ENCODE results near the gene C3orf20.
"Not testable (repeated sequence)": the region's sequence is repeated elsewhere in the genome, so short reads cannot be mapped to it uniquely, and the experiment has no call there.

The C3orf20 gene

DNA sequence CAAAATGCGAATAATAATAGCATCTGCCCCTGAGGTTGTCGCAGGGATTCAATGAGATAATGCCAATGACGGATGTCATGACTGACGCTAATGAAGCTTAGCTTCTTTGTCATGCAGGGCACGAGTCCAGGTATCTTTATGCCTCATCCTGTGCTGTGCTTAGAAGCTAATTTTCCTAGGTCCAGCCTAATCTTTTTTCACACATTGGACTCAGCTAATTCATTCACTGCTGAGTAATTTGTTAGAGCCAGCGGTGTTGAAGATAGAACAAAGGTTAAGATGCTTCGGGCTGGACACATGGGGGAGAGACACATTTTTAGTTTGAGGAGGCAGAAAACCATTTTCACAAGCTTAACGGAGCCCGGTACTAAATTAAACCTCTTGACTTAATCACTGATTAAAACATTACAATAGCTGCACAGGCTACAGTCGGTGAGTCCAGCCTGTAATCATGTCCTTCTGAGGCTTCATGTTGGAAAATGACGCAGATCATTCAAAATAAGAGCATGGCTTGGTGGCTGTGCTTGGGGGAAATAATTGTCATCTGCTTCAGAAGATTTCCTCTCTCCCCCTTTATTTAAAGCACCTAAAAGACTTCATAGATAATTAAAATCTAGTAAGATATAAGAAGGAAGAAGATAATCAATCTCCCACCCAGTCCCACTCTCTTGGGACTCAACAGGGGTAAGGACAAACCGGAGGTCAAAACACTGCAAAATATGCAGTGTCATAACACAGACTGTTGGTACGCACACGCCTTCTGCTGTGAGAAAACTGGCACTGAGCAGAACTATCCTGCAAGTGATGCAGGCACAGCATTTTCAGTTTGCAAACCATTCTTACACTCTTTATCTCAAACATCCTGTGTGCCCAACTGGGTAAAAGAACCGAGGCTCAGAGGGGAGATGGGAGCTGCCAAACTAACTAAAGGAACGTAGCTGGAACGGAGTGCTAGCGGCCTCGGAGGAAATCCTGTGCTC, 26.7 kb upstream of the C3orf20 start:
- Histone ChIP-seq H3K4me1 (ENCODE audit: control extremely low read depth in 1 of 4, control insufficient read depth in 4 of 4, insufficient read depth in 4 of 4, low read length in 3 of 4) (peaks cover 9 to 45% (median 22%) of the 10 kb centered on the region in 4 experiments), H3K4me3 (ENCODE audit: control insufficient read depth in 1 of 7, extremely low read depth in 1 of 7, insufficient read depth in 4 of 7, low read depth in 2 of 7, low read length in 6 of 7) (peak overlapping the region in 4 of 7 experiments; percentile 32 to 54 (median 44)), H3K36me3 (ENCODE audit: control insufficient read depth in 4 of 4, insufficient read depth in 4 of 4, low read length in 3 of 4) (no peaks in the 10 kb centered on the region), H3K9me3 (ENCODE audit: control extremely low read depth in 1 of 5, control insufficient read depth in 4 of 5, insufficient read depth in 2 of 5, low read depth in 1 of 5, low read length in 4 of 5) (no peaks in the 10 kb centered on the region), H3K27ac (ENCODE audit: insufficient read depth in 1 of 2, low read depth in 1 of 2, low read length in 2 of 2, poor library complexity in 1 of 2, severe bottlenecking in 2 of 2) (peak overlapping the region; percentile 52 to 60), H3K27me3 (replicated peaks in 2 of 5; ENCODE audit: control insufficient read depth in 4 of 5, insufficient read depth in 5 of 5, low read length in 4 of 5) (peaks cover 0 to 6% (median 0%) of the 10 kb centered on the region in 5 experiments)
- 46% methylated on average over 16 of the region's 19 CpGs for WGBS (ENCODE audit: insufficient coverage)
- POLR2A ChIA-PET, result interaction anchor here (1.5 kb wide), 1 partner anchor 17 kb away, joined by 3 read pairs; no protein-coding TSS in a partner anchor
- CTCF ChIA-PET, result interaction anchor here (0.9 to 3.2 kb wide), 6 partner anchors 13 to 142 kb away, joined by 3 to 14 read pairs (median 5); partner anchors contain the start of gene C3orf20
- peak; percentile 54 to 83 (median 79) for DNase-seq

- H3K27ac ChIP-seq (ENCODE audit: insufficient read depth in 1 of 2, low read depth in 1 of 2, low read length in 2 of 2, poor library complexity in 1 of 2, severe bottlenecking in 2 of 2), result no peak overlapping the region
- 95% methylated on average over 2 of the region's 2 CpGs for WGBS (ENCODE audit: insufficient coverage)
- no peak for DNase-seq
These were observed 25.5 kb upstream of the C3orf20 start for GRCh38 chr3:14649466-14649865.

DNA sequence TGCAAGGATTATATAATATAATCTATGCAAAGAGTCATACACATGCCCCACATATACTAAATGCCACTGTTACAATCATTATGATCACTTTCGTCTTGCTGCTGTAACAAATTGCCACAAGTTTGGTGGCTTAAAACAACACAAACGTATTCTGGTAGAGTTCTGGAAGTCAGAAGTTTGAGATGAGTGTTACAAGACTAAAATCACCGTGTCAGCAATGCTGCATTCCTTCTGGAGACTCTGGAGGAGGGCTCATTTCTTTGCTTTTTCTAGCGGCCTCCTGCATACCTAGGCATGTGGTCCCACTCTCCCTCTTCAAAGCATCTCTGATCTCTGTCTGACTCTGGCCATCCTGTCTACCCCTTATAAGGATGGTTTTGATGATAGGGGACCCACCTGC, 24.7 kb upstream of the C3orf20 start:
- CTCF ChIA-PET, result interaction anchor here (1.3 to 2.1 kb wide), 3 partner anchors 16 to 525 kb away, joined by 3 to 8 read pairs (median 6); no protein-coding TSS in a partner anchor

More at GRCh38 chr3:14649466-14649865, 25.5 kb upstream of the C3orf20 start:
- Histone ChIP-seq H3K4me3 (ENCODE audit: control insufficient read depth in 1 of 7, extremely low read depth in 1 of 7, insufficient read depth in 4 of 7, low read depth in 2 of 7, low read length in 6 of 7) (no peak overlapping the region), H3K9me3 (ENCODE audit: control extremely low read depth in 1 of 5, control insufficient read depth in 4 of 5, insufficient read depth in 2 of 5, low read depth in 1 of 5, low read length in 4 of 5) (no peaks in the 10 kb centered on the region), H3K4me1 (ENCODE audit: control extremely low read depth in 1 of 4, control insufficient read depth in 4 of 4, insufficient read depth in 4 of 4, low read length in 3 of 4) (peaks cover 9 to 50% (median 26%) of the 10 kb centered on the region in 4 experiments), H3K27me3 (replicated peaks in 2 of 5; ENCODE audit: control insufficient read depth in 4 of 5, insufficient read depth in 5 of 5, low read length in 4 of 5) (no peaks in the 10 kb centered on the region), H3K36me3 (ENCODE audit: control insufficient read depth in 4 of 4, insufficient read depth in 4 of 4, low read length in 3 of 4) (no peaks in the 10 kb centered on the region)
- ChIA-PET POLR2A (no interaction called here), CTCF (interaction anchor here (1.0 to 3.2 kb wide), 3 partner anchors 14 to 18 kb away, joined by 3 to 14 read pairs (median 6); no protein-coding TSS in a partner anchor)

DNA sequence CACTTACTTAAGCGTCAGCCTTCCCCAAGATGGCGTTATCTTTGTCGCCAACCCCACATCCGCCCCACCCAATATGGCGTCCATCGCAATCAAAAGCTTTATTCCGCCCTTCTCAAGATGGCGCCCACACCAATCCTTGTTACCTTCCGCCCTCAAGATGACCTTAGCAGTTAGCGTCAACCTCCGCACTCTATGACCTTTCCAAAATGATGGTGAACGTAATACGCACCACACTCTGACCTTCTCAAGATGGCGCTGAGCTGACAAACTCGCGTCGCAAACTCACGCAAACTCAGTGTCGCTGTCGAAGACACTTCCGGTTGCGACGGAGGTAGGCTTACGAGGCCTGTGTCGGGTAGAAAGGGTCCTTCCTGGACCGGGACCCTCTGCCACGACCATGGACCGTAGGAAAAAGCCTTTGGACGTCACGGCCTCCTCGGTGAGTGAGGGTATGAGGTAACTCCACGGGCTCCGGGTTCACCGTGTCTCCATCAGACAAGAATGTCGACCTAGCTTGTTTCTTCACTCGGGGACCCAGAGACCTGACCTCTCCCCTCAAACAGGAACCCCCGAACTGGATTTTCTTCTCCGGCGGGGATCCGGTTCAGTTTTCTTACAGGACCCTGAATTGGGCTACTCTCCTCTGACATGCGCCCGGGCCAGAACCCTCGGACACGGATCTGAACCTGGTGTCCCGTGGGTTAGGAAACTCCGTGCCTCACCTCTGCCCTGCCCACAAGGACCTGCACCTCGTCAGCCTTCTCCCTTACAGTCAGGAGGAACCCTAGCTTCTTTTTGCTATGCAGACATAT, 23.3 kb upstream of the C3orf20 start, which contains the start of gene CCDC174:
Gene CCDC174 (plus strand): TSS at position 323 of the 812 bp plus-strand sequence. CDS start 75 bp downstream, at position 398.
- peak; percentile 100 for DNase-seq
- Histone ChIP-seq H3K9me3 (ENCODE audit: control extremely low read depth in 1 of 5, control insufficient read depth in 4 of 5, insufficient read depth in 2 of 5, low read depth in 1 of 5, low read length in 4 of 5) (no peaks in the 10 kb centered on the region), H3K27me3 (replicated peaks in 2 of 5; ENCODE audit: control insufficient read depth in 4 of 5, insufficient read depth in 5 of 5, low read length in 4 of 5) (no peaks in the 10 kb centered on the region), H3K4me3 (ENCODE audit: control insufficient read depth in 1 of 7, extremely low read depth in 1 of 7, insufficient read depth in 4 of 7, low read depth in 2 of 7, low read length in 6 of 7) (peak within 1 kb of the TSS; percentile 84 to 95 (median 87)), H3K27ac (ENCODE audit: insufficient read depth in 1 of 2, low read depth in 1 of 2, low read length in 2 of 2, poor library complexity in 1 of 2, severe bottlenecking in 2 of 2) (peak within 1 kb of the TSS; percentile 98), H3K4me1 (ENCODE audit: control extremely low read depth in 1 of 4, control insufficient read depth in 4 of 4, insufficient read depth in 4 of 4, low read length in 3 of 4) (peaks cover 9 to 46% (median 24%) of the 10 kb centered on the region in 4 experiments), H3K36me3 (ENCODE audit: control insufficient read depth in 4 of 4, insufficient read depth in 4 of 4, low read length in 3 of 4) (peaks cover 3 to 20% (median 16%) of the 10 kb centered on the region in 4 experiments)
- ChIA-PET POLR2A (interaction anchor here (0.6 to 2.1 kb wide), 8 partner anchors 8 to 1472 kb away, joined by 3 to 6 read pairs (median 4); no protein-coding TSS in a partner anchor), CTCF (interaction anchor here (0.6 to 2.1 kb wide), 11 partner anchors 9 to 526 kb away, joined by 3 to 8 read pairs (median 3); no protein-coding TSS in a partner anchor)
- WGBS (ENCODE audit: insufficient coverage), result under 1% methylated on average over 42 of the region's 47 CpGs

More for the DNA sequence above, 24.7 kb upstream of the C3orf20 start:
- Histone ChIP-seq H3K36me3 (ENCODE audit: control insufficient read depth in 4 of 4, insufficient read depth in 4 of 4, low read length in 3 of 4) (peaks cover 0 to 5% (median 2%) of the 10 kb centered on the region in 4 experiments), H3K4me3 (ENCODE audit: control insufficient read depth in 1 of 7, extremely low read depth in 1 of 7, insufficient read depth in 4 of 7, low read depth in 2 of 7, low read length in 6 of 7) (peak overlapping the region in 1 of 7 experiments; percentile 87), H3K27ac (ENCODE audit: insufficient read depth in 1 of 2, low read depth in 1 of 2, low read length in 2 of 2, poor library complexity in 1 of 2, severe bottlenecking in 2 of 2) (no peak overlapping the region), H3K27me3 (replicated peaks in 2 of 5; ENCODE audit: control insufficient read depth in 4 of 5, insufficient read depth in 5 of 5, low read length in 4 of 5) (no peaks in the 10 kb centered on the region), H3K4me1 (ENCODE audit: control extremely low read depth in 1 of 4, control insufficient read depth in 4 of 4, insufficient read depth in 4 of 4, low read length in 3 of 4) (peaks cover 9 to 50% (median 26%) of the 10 kb centered on the region in 4 experiments), H3K9me3 (ENCODE audit: control extremely low read depth in 1 of 5, control insufficient read depth in 4 of 5, insufficient read depth in 2 of 5, low read depth in 1 of 5, low read length in 4 of 5) (no peaks in the 10 kb centered on the region)
- POLR2A ChIA-PET, result no interaction called here
- no peak for DNase-seq
- WGBS (ENCODE audit: insufficient coverage), result 96% methylated on average over 3 of the region's 4 CpGs

GRCh38 chr3:14652360-14652907, 22.5 kb upstream of the C3orf20 start:
- not testable (repeated sequence) for H3K9me3 ChIP-seq (ENCODE audit: control extremely low read depth in 1 of 5, control insufficient read depth in 4 of 5, insufficient read depth in 2 of 5, low read depth in 1 of 5, low read length in 4 of 5); DNase-seq; H3K27me3 ChIP-seq (replicated peaks in 2 of 5; ENCODE audit: control insufficient read depth in 4 of 5, insufficient read depth in 5 of 5, low read length in 4 of 5)
- CTCF ChIA-PET, result interaction anchor here (0.7 to 2.7 kb wide), 10 partner anchors 9 to 210 kb away, joined by 3 to 12 read pairs (median 3); no protein-coding TSS in a partner anchor
- peaks cover 4 to 26% (median 23%) of the 10 kb centered on the region in 4 experiments for H3K36me3 ChIP-seq (ENCODE audit: control insufficient read depth in 4 of 4, insufficient read depth in 4 of 4, low read length in 3 of 4)
- 87% methylated on average over 18 of the region's 21 CpGs for WGBS (ENCODE audit: insufficient coverage)
- H3K4me1 ChIP-seq (ENCODE audit: control extremely low read depth in 1 of 4, control insufficient read depth in 4 of 4, insufficient read depth in 4 of 4, low read length in 3 of 4), result peaks cover 9 to 46% (median 24%) of the 10 kb centered on the region in 4 experiments
- peak overlapping the region; percentile 98 for H3K27ac ChIP-seq (ENCODE audit: insufficient read depth in 1 of 2, low read depth in 1 of 2, low read length in 2 of 2, poor library complexity in 1 of 2, severe bottlenecking in 2 of 2)
- POLR2A ChIA-PET, result interaction anchor here (0.7 to 2.1 kb wide), 3 partner anchors 109 to 480 kb away, joined by 3 to 5 read pairs (median 3); no protein-coding TSS in a partner anchor
- H3K4me3 ChIP-seq (ENCODE audit: control insufficient read depth in 1 of 7, extremely low read depth in 1 of 7, insufficient read depth in 4 of 7, low read depth in 2 of 7, low read length in 6 of 7), result peak overlapping the region; percentile 84 to 95 (median 87)

DNA sequence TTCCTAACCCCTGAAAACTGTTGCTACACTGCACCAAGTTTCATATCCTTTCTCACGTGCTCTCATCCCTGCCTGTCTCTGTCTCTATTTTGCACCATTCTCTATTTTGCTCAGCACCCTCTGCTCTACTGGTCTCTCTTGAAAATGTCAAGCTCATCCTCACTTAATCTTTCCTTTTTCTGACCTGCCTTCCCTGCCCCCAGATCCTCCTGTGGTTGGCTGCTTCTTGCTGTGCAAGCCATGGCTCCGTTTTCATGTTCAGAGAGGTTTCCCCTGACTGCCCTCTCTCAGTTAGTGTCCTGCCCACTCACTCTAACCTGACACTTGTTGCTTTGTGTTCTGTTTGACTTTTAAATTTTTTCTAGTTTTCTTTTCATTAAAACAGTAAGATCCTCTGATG, 17.4 kb upstream of the C3orf20 start:
- Histone ChIP-seq H3K36me3 (ENCODE audit: control insufficient read depth in 4 of 4, insufficient read depth in 4 of 4, low read length in 3 of 4) (peaks cover 27 to 77% (median 58%) of the 10 kb centered on the region in 4 experiments), H3K27ac (ENCODE audit: insufficient read depth in 1 of 2, low read depth in 1 of 2, low read length in 2 of 2, poor library complexity in 1 of 2, severe bottlenecking in 2 of 2) (no peak overlapping the region), H3K4me1 (ENCODE audit: control extremely low read depth in 1 of 4, control insufficient read depth in 4 of 4, insufficient read depth in 4 of 4, low read length in 3 of 4) (peaks cover 5 to 12% (median 9%) of the 10 kb centered on the region in 4 experiments), H3K27me3 (replicated peaks in 2 of 5; ENCODE audit: control insufficient read depth in 4 of 5, insufficient read depth in 5 of 5, low read length in 4 of 5) (no peaks in the 10 kb centered on the region), H3K4me3 (ENCODE audit: control insufficient read depth in 1 of 7, extremely low read depth in 1 of 7, insufficient read depth in 4 of 7, low read depth in 2 of 7, low read length in 6 of 7) (no peak overlapping the region), H3K9me3 (ENCODE audit: control extremely low read depth in 1 of 5, control insufficient read depth in 4 of 5, insufficient read depth in 2 of 5, low read depth in 1 of 5, low read length in 4 of 5) (no peaks in the 10 kb centered on the region)
- no peak for DNase-seq
- 94% methylated on average over 1 of the region's 2 CpGs for WGBS (ENCODE audit: insufficient coverage)
- ChIA-PET CTCF (interaction anchor here (0.9 to 1.5 kb wide), 4 partner anchors 12 to 255 kb away, joined by 3 read pairs; no protein-coding TSS in a partner anchor), POLR2A (no interaction called here)

All from common myeloid progenitor, CD34-positive (primary cell).